HG03521 (cell line): ENCODE data around the gene MADD.

Experiments
- ATAC-seq: cut with Tn5 transposase; IDR thresholded peaks from one replicate; pipeline ENCODE4 v1.9.1; 2021; ENCODE audit warnings: mild to moderate bottlenecking, moderate library complexity; ENCODE audit not compliant: unreplicated experiment

MADD gene

GRCh38 chr11:47269829-47270305 lies at the start of gene MADD:
MADD (plus strand) TSS chr11:47270133.
- peak; percentile 76 for ATAC-seq

GRCh38 chr11:47220401-47220821 lies 49.5 kb upstream of the MADD start:
- no peak for ATAC-seq

- no peak for ATAC-seq
Measured at GRCh38 chr11:47222696-47223095, 47.2 kb upstream of the MADD start.

- ATAC-seq: peak; percentile 54
Measured at GRCh38 chr11:47225552-47226400, 44.2 kb upstream of the MADD start.

GRCh38 chr11:47229161-47229560 lies 40.8 kb upstream of the MADD start:
- no peak for ATAC-seq

- no peak for ATAC-seq
Measured at GRCh38 chr11:47233051-47233450, 36.9 kb upstream of the MADD start.

GRCh38 chr11:47233989-47234668 lies 35.8 kb upstream of the MADD start:
- no peak for ATAC-seq

GRCh38 chr11:47234669-47235100 lies 35.2 kb upstream of the MADD start:
- ATAC-seq: no peak

GRCh38 chr11:47235163-47235562 lies 34.8 kb upstream of the MADD start:
- ATAC-seq: no peak

- ATAC-seq: no peak
Measured at GRCh38 chr11:47236482-47236881, 33.5 kb upstream of the MADD start.

GRCh38 chr11:47239852-47240251 lies 30.1 kb upstream of the MADD start:
- no peak for ATAC-seq

GRCh38 chr11:47241841-47242301 lies 28.1 kb upstream of the MADD start:
- no peak for ATAC-seq

GRCh38 chr11:47242596-47243192 lies 27.2 kb upstream of the MADD start:
- ATAC-seq: no peak

GRCh38 chr11:47243454-47243853 lies 26.5 kb upstream of the MADD start:
- no peak for ATAC-seq

GRCh38 chr11:47244448-47245350 lies 25.2 kb upstream of the MADD start:
- no peak for ATAC-seq

- ATAC-seq: no peak
Measured at GRCh38 chr11:47245611-47246357, 24.1 kb upstream of the MADD start.

- no peak for ATAC-seq
Measured at GRCh38 chr11:47247502-47247901, 22.4 kb upstream of the MADD start.

GRCh38 chr11:47248304-47248663 lies 21.6 kb upstream of the MADD start:
- no peak for ATAC-seq

- ATAC-seq: peak; percentile 94
Measured at GRCh38 chr11:47248664-47249377, 21.1 kb upstream of the MADD start, which contains the start of gene ACP2. ACP2 (minus strand) TSS chr11:47248814; CDS start chr11:47248789, 25 bp downstream.
